Measurements from ENCODE around the gene DCBLD2.

GRCh38 chr3:98906230-98906629, 4.7 kb upstream of the DCBLD2 start:
- TF ChIP-seq CTCF (conservative IDR thresholded peaks at IDR 0.05; ENCODE audit: low read depth, low read length) (no peak), EZH2phosphoT487 (IDR thresholded peaks at IDR 0.05; ENCODE audit: borderline replicate concordance, low read length) (no peak)
